Panc1 (cell line): Measurements from ENCODE around the gene EEF1A2.

Experiments
- CTCF ChIP-seq: fragments of 450-650 bp; IDR thresholded peaks from 2 replicates; pipeline ENCODE4 v1.5.1; 2017; ENCODE audit warnings: mild to moderate bottlenecking
- POLR2AphosphoS5 ChIP-seq: IDR thresholded peaks from 2 replicates; pipeline ENCODE4 v1.6.1; 2012; ENCODE audit warnings: mild to moderate bottlenecking, low read depth, low read length, moderate library complexity

- TF ChIP-seq CTCF (no peak), POLR2AphosphoS5 (no peak)
These were observed 38.2 kb upstream of the EEF1A2 start, which contains the start of gene PTK6 for GRCh38 chr20:63536997-63537524.
